HG02970 (cell line): Measurements from ENCODE around the gene SLC25A19.

Experiments
- ATAC-seq: cut with Tn5 transposase; IDR thresholded peaks from one replicate; pipeline ENCODE4 v1.9.1; 2021; ENCODE audit warnings: mild to moderate bottlenecking, moderate library complexity, moderate number of reproducible peaks; ENCODE audit not compliant: unreplicated experiment, low FRiP score

The SLC25A19 gene

GRCh38 chr17:75289115-75289831, at the start of gene SLC25A19:
Gene SLC25A19, minus strand, starts transcription at chr17:75289433. Its CDS starts 2,669 bp downstream, at chr17:75286764.
- ATAC-seq, result peak; percentile 89

GRCh38 chr17:75338335-75338734, 49.1 kb upstream of the SLC25A19 start:
- no peak for ATAC-seq

- ATAC-seq, result no peak
Observed at GRCh38 chr17:75335315-75335714, 46.1 kb upstream of the SLC25A19 start.

GRCh38 chr17:75334723-75335122, 45.5 kb upstream of the SLC25A19 start:
- ATAC-seq, result no peak

GRCh38 chr17:75331671-75332070, 42.4 kb upstream of the SLC25A19 start:
- ATAC-seq, result no peak

- no peak for ATAC-seq
Observed at GRCh38 chr17:75327757-75328156, 38.5 kb upstream of the SLC25A19 start.

- ATAC-seq, result no peak
Observed at GRCh38 chr17:75326226-75326848, 37.1 kb upstream of the SLC25A19 start.

- no peak for ATAC-seq
Observed at GRCh38 chr17:75325827-75326225, 36.6 kb upstream of the SLC25A19 start.

- ATAC-seq, result no peak
Observed at GRCh38 chr17:75325348-75325747, 36.1 kb upstream of the SLC25A19 start.

- ATAC-seq, result no peak
Observed at GRCh38 chr17:75321506-75321905, 32.3 kb upstream of the SLC25A19 start.

- ATAC-seq, result peak; percentile 42
Observed at GRCh38 chr17:75319904-75320691, 30.9 kb upstream of the SLC25A19 start.

- ATAC-seq, result no peak
Observed at GRCh38 chr17:75318615-75319222, 29.5 kb upstream of the SLC25A19 start.

GRCh38 chr17:75318211-75318610, 29.0 kb upstream of the SLC25A19 start:
- ATAC-seq, result no peak

- ATAC-seq, result no peak
Observed at GRCh38 chr17:75317671-75318070, 28.4 kb upstream of the SLC25A19 start.

- ATAC-seq, result no peak
Observed at GRCh38 chr17:75316253-75316652, 27.0 kb upstream of the SLC25A19 start.

GRCh38 chr17:75315541-75316243, 26.5 kb upstream of the SLC25A19 start:
- ATAC-seq, result no peak

- no peak for ATAC-seq
Observed at GRCh38 chr17:75313941-75314551, 24.8 kb upstream of the SLC25A19 start.

GRCh38 chr17:75308732-75309629, 19.7 kb upstream of the SLC25A19 start:
- no peak for ATAC-seq
